GM19023 (cell line): ENCODE data around the gene PEF1.

Source experiments
- ATAC-seq: cut with Tn5 transposase; IDR thresholded peaks from one replicate; pipeline ENCODE4 v1.9.1; 2021; ENCODE audit warnings: mild to moderate bottlenecking, moderate library complexity; ENCODE audit not compliant: unreplicated experiment

The PEF1 gene

GRCh38 chr1:31633117-31633516 is 11.6 kb downstream of the PEF1 start:
- no peak for ATAC-seq

GRCh38 chr1:31632649-31633048 is 12.0 kb downstream of the PEF1 start:
- ATAC-seq: no peak

- ATAC-seq: no peak
These were observed 15.6 kb downstream of the PEF1 start for GRCh38 chr1:31628931-31629556.

- ATAC-seq: no peak
These were observed 16.6 kb downstream of the PEF1 start for GRCh38 chr1:31627930-31628559.

GRCh38 chr1:31627301-31627929 is 17.3 kb downstream of the PEF1 start:
- no peak for ATAC-seq

GRCh38 chr1:31626223-31627207 is 18.2 kb downstream of the PEF1 start:
- no peak for ATAC-seq

- ATAC-seq: no peak
These were observed 19.0 kb downstream of the PEF1 start for GRCh38 chr1:31625561-31626222.

- ATAC-seq: no peak
These were observed 19.8 kb downstream of the PEF1 start for GRCh38 chr1:31624731-31625514.

GRCh38 chr1:31624309-31624708 is 20.4 kb downstream of the PEF1 start:
- no peak for ATAC-seq

GRCh38 chr1:31623365-31623764 is 21.3 kb downstream of the PEF1 start:
- no peak for ATAC-seq

GRCh38 chr1:31621847-31622730 is 22.6 kb downstream of the PEF1 start:
- ATAC-seq: no peak

GRCh38 chr1:31621498-31621820 is 23.2 kb downstream of the PEF1 start:
- ATAC-seq: no peak

- no peak for ATAC-seq
These were observed 23.8 kb downstream of the PEF1 start for GRCh38 chr1:31620631-31621497.

- ATAC-seq: no peak
These were observed 25.5 kb downstream of the PEF1 start for GRCh38 chr1:31618916-31619846.

GRCh38 chr1:31617916-31618746 is 26.5 kb downstream of the PEF1 start:
- no peak for ATAC-seq

- ATAC-seq: no peak
These were observed 27.3 kb downstream of the PEF1 start, which contains the start of gene HCRTR1 for GRCh38 chr1:31617218-31617915. TSS of gene HCRTR1 (plus strand) at chr1:31617689. CDS start at chr1:31619193, 1,504 bp downstream.
